GM10266 (cell line): ENCODE data around the gene TMEM196.
A peak's percentile ranks its signal among the peaks of the same experiment; 100 is the strongest.

Experiments used
- DNase-seq: peaks from one replicate; pipeline ENCODE4 v3.0.0; 2012; ENCODE audit errors: extremely low spot score
- CTCF ChIP-seq: IDR thresholded peaks from 2 replicates; pipeline ENCODE4 v1.5.1; 2012; ENCODE audit warnings: mild to moderate bottlenecking, low read depth; ENCODE audit not compliant: control insufficient read depth, insufficient read depth; ENCODE audit errors: missing control alignments

The TMEM196 gene

GRCh38 chr7:19708397-19709248 lies 64.8 kb downstream of the TMEM196 start, which contains the start of gene POLR1F:
TSS of gene POLR1F (minus strand) at chr7:19709037. CDS start at chr7:19709016, 21 bp downstream.
- peak; percentile 85 for DNase-seq

DNA sequence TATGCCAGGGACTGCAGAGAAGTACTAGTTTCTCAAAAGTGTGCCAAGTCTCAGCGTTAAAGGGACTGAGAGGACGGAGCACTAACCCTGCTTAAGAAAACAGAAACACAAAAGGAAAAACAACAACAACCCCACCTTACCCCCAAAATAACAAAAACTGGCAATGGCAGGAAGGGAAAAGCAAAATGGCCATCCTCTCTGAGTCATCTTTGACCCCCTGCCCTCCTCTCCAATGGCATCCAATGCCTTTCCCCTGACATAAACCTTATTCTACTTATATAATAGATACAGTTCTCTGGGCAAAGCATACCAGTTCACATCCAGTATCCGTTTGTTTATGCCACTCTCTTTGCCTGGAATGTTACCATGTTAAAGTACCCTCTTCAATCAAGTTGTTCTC lies 66.2 kb downstream of the TMEM196 start:
- DNase-seq: no peak
- TF ChIP-seq CTCF: no peak

More at GRCh38 chr7:19708397-19709248, 64.8 kb downstream of the TMEM196 start, which contains the start of gene POLR1F:
- TF ChIP-seq CTCF: peak; percentile 95

DNA sequence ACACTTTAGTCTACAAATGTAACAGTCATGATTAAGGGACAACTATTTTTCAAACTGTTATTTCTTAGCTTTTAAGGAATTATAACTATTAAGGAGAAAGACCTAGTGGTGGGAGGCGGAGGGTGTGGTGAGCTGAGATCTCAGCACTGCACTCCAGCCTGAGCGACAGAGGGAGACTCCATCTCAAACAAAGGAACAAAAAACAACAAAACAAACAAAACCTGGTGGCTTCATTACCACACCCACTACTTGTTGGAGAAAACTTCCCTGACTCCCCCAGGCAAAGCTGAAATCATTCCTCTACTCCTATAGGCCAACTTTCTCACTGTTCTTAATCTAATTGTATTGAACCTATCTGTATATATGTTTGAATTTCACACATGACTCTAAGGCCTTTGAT lies 67.8 kb downstream of the TMEM196 start:
- TF ChIP-seq CTCF: no peak
- DNase-seq: no peak

DNA sequence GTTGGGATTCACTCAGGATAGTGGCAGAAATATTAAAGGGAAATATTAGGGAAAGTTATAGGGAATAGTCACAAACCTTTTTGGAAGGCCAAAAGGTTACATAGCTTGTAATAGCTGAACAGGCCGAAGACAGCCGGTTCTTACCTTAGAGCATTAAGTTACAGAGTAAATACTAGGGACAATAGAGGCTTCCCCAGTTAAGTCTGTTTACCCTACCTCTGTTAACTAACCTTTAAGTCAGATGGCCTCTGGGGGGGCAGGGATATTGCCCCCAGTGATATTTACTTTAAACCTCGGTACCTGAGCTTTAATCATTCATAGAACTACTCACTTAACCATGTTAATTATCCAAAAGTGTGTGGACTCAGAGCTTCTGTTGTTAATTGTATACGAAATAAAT lies 71.9 kb downstream of the TMEM196 start:
- no peak for TF ChIP-seq CTCF
- DNase-seq: no peak

DNA sequence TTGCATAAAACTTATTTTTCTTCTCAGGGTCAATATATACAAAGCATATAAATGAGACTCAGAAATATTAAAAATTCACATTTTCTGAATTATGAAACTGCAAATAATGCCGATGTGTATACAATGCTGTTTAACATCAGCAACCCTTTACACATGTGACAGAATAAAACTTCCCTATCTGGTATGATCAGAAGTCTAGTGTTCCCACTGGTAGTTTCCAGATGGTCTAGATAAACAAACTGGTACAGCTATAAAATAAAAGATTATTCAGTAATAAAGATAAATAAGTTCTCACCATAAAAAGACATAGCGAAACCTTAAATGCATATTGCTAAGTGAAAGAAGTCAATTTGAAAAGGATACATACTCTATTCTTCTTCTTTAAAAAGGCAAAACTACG lies 72.5 kb downstream of the TMEM196 start:
- DNase-seq: no peak
- no peak for TF ChIP-seq CTCF

DNA sequence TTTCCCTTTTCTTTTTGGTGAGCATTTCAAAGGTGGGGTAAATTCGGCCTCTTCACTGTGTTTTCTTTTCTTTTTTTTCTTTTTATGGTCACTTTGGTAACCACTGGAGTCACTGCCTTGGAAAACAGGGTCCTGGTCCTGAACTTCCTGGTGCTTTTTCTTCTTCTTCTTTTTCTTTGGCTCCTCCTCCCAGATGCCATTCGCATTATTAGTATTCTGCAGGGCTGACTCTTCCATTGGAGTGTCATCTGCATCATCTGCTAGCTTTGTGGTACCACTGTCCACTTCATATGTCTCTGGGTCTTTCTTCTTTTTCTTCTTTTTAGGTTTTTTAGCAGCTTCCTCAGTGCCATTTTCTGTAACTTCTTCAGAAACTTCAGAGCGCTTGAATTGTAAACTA lies 75.1 kb downstream of the TMEM196 start:
- TF ChIP-seq CTCF: no peak
- no peak for DNase-seq

DNA sequence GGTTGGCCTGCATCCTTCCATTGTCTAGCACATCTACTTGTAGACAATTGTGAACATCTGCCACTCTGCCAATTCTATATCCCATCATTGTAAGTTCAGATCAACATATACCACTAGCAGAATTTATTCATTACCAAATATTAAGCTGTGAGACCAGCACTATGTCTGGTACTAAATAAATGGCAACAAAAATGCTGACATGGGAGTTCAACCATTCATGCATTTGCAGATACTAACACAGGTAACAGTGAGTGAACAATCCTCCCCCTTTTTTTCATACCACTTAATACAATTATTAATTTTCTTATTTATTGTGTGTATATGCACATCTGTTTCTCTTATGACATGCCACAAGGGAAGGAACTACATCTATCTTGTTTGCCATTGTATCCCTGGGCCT lies 76.5 kb downstream of the TMEM196 start:
- TF ChIP-seq CTCF: no peak
- DNase-seq: no peak
